GM21381 (cell line): ENCODE measurements around the gene CDH22.

Source experiments
- ATAC-seq: cut with Tn5 transposase; IDR thresholded peaks from one replicate; pipeline ENCODE4 v1.9.1; 2021; ENCODE audit warnings: mild to moderate bottlenecking, moderate library complexity; ENCODE audit not compliant: unreplicated experiment

Gene CDH22

DNA sequence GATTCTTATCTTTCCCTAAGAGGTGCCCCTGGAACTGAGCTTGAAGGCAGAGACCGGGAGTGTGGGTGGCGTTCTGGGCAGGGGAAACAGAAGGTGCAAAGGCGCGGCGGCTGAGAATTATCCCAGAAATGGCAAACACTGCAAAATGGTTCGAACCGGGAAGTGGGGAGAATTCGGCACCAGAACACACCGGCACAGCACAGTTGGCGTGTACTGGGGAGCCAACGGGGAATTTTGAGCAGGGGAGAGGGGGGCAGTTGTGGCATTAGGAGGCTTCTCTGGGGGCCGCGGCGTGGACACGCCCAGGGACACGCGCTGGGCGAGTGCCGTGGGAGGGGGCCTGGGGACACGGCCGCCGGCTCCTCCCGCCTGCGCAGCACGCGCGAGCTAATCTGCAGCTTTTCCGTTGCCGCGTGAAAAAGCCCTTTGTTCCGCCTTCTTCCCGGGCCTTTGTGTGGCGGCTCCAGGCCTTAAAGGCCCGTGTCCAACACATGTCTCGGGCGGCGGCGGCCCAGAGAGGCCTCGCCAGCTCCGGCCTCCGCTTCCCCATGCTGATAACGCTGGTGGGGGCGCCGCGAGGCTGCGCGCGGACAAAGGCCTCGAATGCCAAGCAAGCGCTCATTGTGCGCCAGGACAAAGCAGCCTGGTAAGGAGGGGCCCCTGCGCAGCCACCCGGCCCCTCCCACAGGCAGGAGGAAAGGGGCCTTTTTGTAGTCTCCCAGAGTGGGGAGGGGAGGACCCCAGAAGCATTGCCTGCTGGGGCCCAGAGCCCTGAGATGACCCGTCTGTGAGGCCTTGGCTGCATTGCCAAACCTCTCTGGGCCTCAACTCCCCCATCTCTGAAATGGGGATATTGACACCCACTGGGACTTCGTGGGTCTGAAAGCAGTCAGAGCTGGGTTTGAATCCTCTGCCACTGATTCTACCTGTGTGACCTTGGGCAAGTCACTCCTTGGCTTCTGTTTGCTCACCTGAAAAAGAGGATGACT is 107.4 kb downstream of the CDH22 start:
- no peak for ATAC-seq

DNA sequence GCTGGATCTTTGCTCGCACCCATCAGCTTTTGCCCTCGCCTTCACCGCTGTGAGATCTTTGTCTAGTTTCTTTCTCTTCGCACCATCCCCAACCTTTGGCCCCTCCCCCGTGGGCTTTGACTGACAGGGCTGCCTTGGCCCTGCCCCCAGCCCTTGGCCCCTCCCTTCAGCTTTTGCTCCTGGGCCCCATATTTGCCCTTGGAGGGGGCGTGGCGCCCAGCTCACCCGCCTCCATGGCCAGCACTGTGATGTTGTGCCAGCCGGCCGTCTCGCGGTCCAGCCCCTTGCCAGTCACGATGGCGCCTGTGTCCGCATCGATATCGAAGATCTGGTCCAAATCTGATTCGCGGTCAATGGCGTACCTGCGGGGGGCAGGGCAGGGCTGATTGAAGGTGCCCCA is 109.1 kb downstream of the CDH22 start:
- no peak for ATAC-seq

- ATAC-seq, result no peak
These were observed 111.3 kb downstream of the CDH22 start for GRCh38 chr20:46196990-46197389.

- no peak for ATAC-seq
These were observed 112.8 kb downstream of the CDH22 start for GRCh38 chr20:46195264-46196036.

DNA sequence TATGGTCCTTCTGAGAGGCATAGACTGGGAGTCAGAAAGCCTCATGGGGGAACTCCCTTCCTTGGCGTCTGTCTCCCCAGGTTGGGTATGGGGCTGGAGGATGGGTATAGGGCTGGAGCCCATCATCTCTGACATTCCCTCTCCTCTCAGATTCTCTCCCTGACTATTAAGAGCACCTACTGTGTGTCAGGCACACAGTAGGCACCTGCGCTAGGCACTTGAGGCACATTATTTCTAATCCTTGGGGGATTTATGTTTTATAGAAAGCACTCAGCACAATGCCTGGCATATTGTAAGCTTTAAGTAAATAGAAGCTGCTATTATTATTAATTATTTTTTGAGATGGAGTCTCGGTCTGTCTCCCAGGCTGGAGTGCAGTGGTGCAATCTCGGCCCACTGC is 113.9 kb downstream of the CDH22 start:
- no peak for ATAC-seq

DNA sequence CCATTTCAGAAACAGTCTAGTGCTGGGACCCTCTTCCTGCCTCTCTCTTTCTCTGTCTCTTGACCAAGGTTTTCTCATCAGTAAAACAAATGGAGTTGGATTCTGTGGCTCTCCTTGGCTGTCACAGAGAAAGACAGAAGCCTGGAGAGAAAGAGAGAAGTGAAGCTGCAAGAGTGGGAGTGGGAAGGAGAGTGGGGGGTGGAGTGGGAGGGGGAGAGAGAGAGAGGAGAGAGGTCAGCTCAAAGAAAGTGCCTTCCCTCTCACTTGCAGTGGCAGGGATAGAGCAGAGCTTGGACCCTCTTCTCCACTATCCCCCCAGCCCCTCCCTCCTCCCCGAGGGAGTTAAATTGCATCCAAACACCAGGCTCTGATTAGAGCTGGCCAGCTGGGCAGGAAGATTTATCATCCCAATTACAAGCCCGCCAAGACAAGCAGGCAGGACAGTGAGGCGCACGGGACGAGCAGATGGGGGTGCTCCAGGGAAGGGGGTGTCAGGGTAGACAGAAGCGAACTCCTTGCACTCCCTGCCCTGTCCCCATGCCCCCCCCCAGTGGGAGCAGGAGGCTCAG is 115.8 kb downstream of the CDH22 start:
- no peak for ATAC-seq

- ATAC-seq, result no peak
These were observed 116.7 kb downstream of the CDH22 start for GRCh38 chr20:46191611-46192010.

DNA sequence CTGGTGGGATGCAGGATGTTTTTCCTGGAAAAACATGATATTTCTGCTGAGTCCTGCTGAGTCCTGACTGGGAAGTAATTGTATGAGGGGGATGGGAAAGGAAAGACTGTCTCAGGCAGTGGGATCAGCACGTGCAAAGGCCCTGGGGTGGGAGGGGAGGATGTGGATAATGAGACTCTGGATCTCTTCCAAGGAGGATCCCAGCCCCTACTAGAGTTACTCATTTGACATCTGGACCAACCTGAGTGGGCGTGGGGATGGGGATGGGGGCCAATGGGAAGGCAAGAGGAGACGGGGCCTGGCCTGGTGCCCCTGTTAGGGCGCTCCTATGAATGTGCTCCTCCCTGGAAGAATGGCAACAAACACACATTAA is 117.1 kb downstream of the CDH22 start:
- no peak for ATAC-seq

GRCh38 chr20:46190478-46191167 is 117.7 kb downstream of the CDH22 start:
- no peak for ATAC-seq

DNA sequence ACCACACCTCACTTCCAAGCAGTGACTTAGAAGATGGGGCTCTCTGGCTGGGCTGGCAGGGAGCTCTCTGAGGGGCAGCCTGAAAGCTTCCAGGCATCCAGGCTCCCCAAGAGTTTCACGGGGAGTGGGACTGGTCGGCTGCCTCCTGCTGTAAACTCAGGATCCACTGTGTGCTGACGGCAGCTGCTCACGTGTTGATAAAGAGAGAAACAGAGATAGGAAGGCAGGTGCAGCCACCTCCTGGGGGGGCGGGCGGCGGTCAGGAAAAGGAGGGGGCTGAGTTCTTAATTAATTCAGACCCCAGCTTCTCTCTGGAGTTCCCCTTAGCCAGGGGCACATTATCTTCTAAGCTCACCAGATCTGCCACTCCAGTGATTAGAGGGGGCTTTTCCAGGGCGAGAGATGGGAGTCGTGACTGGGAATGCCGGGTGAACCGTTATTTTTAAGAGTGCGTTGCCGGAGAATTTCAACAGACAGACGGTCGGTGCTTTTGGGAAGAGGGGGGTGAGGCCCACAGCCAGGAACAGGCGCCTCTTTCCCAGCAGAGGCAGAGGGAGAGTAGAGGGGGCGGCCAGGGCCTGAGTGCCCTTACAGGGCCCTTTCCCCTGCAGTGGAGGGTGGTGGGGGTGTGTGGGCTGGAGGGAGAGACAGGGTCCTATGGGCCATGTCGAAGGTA is 119.3 kb downstream of the CDH22 start:
- no peak for ATAC-seq

GRCh38 chr20:46186210-46186609 is 122.1 kb downstream of the CDH22 start:
- no peak for ATAC-seq

GRCh38 chr20:46185353-46185752 is 122.9 kb downstream of the CDH22 start:
- no peak for ATAC-seq

GRCh38 chr20:46183768-46184167 is 124.5 kb downstream of the CDH22 start:
- ATAC-seq, result no peak

DNA sequence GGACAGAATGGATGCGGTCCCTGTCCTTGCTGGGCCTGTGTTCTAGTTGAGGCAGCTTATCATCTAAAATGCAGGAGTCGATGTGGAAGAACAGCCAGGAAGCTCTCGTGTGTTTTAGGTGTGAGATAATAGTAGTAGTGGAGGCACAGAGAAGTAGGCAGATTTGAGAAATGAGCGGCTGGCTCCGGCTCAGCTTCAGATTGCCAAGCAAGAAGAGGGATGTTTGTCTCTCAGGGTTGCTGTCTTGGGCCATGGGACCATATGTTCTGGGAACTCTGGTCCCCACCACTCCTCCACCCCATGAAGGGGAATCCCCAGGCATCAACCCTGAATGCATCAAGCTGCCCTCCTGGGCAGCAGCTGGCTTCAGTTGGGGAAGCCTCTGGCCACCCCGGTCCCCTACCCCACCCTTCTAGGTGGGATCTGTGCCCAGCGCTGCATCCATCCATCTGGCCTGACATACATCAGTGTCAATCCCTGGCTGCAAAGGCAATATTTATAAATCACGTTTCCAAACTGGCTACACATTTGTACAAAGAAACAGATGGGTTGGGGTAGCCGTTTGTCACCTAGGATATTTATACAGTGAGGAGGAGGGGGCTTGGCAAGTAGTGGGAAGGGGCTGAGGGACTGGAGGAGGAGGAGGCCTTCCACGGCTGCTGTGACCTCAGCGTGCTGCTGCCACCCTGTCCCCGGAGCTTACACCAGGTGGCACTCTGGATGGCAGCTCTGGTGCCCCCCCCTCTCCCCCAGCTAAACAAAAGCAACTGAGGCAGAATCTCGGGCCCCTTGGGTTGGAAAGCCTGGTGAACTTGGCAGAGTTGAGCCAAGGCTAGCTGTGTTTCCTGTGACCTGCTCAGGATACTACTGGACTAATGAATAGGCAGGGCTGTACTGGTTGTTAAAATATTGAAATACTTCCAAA is 125.8 kb downstream of the CDH22 start:
- ATAC-seq, result no peak

- ATAC-seq, result no peak
These were observed 128.4 kb downstream of the CDH22 start for GRCh38 chr20:46179862-46180261.

GRCh38 chr20:46178891-46179290 is 129.4 kb downstream of the CDH22 start:
- no peak for ATAC-seq

GRCh38 chr20:46177768-46178167 is 130.5 kb downstream of the CDH22 start:
- no peak for ATAC-seq

DNA sequence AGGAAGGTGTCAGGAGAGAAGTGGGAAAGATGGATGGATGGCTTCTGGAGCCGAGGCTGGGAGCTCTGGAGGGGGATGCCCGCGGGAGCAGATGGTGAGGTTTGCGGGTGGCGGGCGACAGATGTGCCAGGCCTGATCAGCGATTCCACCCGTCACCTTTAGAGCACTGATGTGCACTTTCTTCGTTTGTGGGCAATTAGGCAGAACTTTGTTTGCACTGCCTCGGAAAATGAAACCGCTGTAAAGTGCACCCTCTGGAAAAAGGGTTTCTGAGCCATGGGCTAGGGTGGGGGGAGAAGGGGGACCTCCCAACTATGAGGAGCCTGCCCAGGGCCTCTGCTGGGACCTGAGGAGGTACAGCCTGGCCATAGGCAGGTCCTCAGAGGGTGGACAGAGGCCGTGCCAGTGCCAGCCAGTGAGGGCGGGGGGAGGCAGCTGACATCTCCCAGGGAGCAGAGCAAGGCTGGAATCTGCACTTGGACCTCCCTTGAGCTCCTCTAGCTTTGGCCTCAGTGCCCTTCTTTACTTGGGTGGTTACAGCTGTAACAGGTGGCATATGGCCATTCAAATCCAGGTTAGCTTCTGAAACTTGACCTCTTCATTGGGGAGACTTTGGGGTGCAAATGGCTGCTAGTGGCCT is 131.4 kb downstream of the CDH22 start:
- ATAC-seq, result no peak

DNA sequence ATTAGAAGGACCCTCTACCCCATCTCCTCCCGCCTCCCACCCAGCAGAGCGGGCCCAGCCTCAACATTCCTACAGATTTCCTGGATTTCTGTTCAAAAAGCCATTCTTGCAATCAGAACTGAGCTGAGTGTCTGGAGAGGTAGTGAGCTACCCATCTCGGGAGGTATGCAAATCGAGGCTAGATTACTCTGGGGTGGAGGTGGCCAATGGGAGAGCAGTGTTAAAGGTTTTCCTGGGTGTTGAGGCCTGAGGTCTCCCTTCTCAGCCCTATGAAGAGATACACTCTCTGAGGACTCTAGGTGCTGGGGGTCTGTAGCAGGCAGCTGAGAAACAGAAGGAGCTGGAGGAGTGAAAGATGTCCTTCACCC is 133.2 kb downstream of the CDH22 start:
- ATAC-seq, result no peak
